HG02884 (cell line): ENCODE data around the gene KIAA0586.
"Not testable (repeated sequence)": the region's sequence is repeated elsewhere in the genome, so short reads cannot be mapped to it uniquely, and the experiment has no call there.

Experiments
- ATAC-seq: cut with Tn5 transposase; IDR thresholded peaks from one replicate; pipeline ENCODE4 v1.9.1; 2021; ENCODE audit warnings: mild to moderate bottlenecking, moderate library complexity; ENCODE audit not compliant: unreplicated experiment

The KIAA0586 gene

GRCh38 chr14:58463147-58463546 lies 35.6 kb downstream of the KIAA0586 start:
- no peak for ATAC-seq

GRCh38 chr14:58464652-58465051 lies 37.1 kb downstream of the KIAA0586 start:
- ATAC-seq, result no peak

GRCh38 chr14:58465421-58465820 lies 37.9 kb downstream of the KIAA0586 start:
- ATAC-seq, result no peak

GRCh38 chr14:58466459-58466858 lies 38.9 kb downstream of the KIAA0586 start:
- no peak for ATAC-seq

GRCh38 chr14:58467575-58467974 lies 40.1 kb downstream of the KIAA0586 start:
- ATAC-seq, result no peak

GRCh38 chr14:58469309-58469708 lies 41.8 kb downstream of the KIAA0586 start:
- no peak for ATAC-seq

GRCh38 chr14:58476320-58476719 lies 48.8 kb downstream of the KIAA0586 start:
- ATAC-seq, result no peak

- ATAC-seq, result no peak
These were observed 50.1 kb downstream of the KIAA0586 start for GRCh38 chr14:58477653-58478052.

GRCh38 chr14:58478329-58478728 lies 50.8 kb downstream of the KIAA0586 start:
- not testable (repeated sequence) for ATAC-seq

GRCh38 chr14:58479975-58480374 lies 52.5 kb downstream of the KIAA0586 start:
- peak; percentile 60 for ATAC-seq

- ATAC-seq, result no peak
These were observed 56.7 kb downstream of the KIAA0586 start for GRCh38 chr14:58484176-58484575.

- ATAC-seq, result peak; percentile 55
These were observed 61.0 kb downstream of the KIAA0586 start for GRCh38 chr14:58488550-58488949.

GRCh38 chr14:58491593-58491992 lies 64.1 kb downstream of the KIAA0586 start:
- ATAC-seq, result no peak

GRCh38 chr14:58492044-58492443 lies 64.5 kb downstream of the KIAA0586 start:
- ATAC-seq, result no peak

- peak; percentile 79 for ATAC-seq
These were observed 73.8 kb downstream of the KIAA0586 start for GRCh38 chr14:58501214-58501816.

GRCh38 chr14:58513272-58513671 lies 85.8 kb downstream of the KIAA0586 start:
- no peak for ATAC-seq

- ATAC-seq, result no peak
These were observed 90.1 kb downstream of the KIAA0586 start for GRCh38 chr14:58517592-58517991.

- not testable (repeated sequence) for ATAC-seq
These were observed 98.2 kb downstream of the KIAA0586 start for GRCh38 chr14:58525691-58526090.

GRCh38 chr14:58533446-58533845 lies 105.9 kb downstream of the KIAA0586 start:
- no peak for ATAC-seq

- no peak for ATAC-seq
These were observed 107.5 kb downstream of the KIAA0586 start for GRCh38 chr14:58535044-58535443.

- no peak for ATAC-seq
These were observed 109.5 kb downstream of the KIAA0586 start for GRCh38 chr14:58537004-58537403.

GRCh38 chr14:58540749-58541632 lies 113.5 kb downstream of the KIAA0586 start:
- ATAC-seq, result no peak
